GM18526 (cell line): ENCODE measurements around the gene CD34.

Source experiments
- POLR2A ChIP-seq: IDR thresholded peaks from 3 replicates; pipeline ENCODE4 v1.6.1; 2011; ENCODE audit not compliant: insufficient read length; ENCODE audit errors: extremely low read depth

The CD34 gene

DNA sequence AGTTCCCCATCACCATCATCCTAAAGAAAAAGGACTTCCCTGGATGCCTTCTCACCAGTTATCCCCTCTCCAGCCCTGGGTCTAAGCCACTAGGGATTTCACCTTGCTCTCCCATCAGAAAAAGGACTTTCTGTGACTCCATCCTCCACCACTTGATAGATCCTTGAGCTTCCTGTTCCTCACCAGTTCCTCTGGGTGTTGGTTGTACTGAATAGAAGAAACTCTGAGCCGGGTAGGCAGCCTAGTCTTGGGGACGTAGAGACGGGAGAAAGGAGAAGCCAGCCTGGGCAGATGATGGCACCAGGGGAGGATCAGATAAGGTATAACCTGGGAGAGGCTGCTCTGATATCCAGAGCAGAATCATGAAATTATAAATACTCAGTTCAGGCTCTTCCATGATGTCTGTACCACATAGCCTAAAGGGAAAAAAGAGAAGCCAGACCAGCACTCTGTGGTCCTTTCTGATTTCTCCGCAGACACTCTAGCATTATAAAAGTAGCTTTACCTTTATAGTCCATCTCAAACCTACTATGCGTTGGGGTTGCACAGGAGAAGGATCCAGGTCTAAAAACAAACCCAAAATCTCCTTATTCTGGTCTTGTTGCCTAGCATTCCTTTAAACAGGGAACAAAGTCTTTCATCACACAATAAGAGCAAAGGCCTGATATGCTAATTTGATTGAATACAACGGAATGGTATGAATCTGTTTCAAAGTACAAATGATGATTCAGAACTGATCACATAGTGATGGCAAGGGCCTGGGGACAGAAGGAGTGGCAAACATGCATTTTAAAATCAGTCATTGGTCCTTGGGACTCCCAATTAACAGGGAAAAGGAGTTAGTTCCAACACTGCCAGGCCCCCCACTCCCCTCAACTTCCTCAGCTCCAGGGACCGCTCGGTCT is 1.2 kb upstream of the CD34 start:
- no peak for TF ChIP-seq POLR2A

DNA sequence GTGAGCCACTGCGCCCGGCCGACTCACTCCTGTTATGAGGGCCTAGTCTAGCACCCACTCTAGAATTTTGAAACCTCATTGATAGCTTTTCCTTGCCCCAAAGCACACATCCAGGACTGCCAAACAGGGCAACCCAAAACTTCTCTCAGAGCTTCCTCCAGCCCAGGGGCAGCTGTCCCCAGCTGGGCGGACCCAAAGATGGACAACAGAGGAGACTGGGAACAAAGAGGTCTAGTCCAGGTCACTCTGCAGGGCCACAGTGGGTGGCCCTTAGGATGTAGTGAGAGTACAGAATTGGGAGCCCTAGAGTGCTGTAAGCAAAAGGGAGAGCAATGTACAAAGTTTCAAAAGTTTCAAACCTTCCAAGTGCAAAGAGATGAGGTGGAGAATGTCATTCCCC is 1.2 kb downstream of the CD34 start:
- no peak for TF ChIP-seq POLR2A

DNA sequence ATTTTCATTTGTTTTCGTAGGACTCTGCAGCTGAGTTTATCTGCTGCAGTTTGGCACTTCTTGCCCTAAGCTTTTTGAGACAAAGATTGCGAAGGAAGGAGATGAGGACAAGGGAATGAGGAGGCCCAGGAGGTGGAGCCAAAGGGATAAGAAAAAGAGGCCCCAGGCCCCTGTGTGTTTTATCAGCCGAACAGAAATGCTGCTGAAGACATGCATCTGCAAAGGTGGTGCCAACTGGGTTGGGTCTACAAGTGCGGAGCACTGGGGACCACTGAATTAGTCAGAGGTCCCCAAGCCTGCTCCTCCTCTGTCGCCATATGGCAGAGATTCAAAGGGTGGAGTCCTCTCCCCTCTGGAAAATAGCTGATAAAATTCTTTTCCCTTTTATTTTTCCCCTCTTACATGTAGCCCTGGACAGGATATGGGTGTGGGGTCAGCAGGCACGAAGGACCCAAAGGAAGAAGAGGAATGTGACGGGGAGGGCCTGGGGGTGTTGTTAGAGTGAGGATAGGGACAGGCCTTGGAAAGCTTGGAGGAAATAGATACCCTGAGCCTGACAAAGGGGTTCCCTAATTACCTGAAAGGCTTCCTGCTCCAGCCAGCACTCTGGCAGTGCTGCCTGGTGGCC is 2.7 kb downstream of the CD34 start:
- no peak for TF ChIP-seq POLR2A

DNA sequence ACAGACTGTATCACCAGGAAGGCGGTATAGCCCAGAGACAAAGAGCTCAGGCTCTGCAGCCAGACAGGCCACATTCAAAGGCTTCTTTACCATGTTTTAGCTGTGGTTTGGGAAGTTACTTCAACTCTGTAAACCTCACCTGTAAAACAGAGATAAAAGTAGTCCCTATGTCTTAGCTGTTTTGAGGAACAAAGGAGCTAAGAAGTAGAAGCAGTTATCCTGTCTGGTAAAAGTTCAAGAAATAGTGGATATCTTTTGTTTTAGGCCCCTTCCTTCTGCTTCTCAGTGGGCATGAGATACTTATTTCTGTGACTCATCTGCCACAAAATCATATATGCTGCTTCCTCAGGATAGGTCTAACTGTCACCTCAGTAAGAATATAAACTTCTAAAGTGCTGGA is 6.5 kb downstream of the CD34 start:
- no peak for TF ChIP-seq POLR2A

DNA sequence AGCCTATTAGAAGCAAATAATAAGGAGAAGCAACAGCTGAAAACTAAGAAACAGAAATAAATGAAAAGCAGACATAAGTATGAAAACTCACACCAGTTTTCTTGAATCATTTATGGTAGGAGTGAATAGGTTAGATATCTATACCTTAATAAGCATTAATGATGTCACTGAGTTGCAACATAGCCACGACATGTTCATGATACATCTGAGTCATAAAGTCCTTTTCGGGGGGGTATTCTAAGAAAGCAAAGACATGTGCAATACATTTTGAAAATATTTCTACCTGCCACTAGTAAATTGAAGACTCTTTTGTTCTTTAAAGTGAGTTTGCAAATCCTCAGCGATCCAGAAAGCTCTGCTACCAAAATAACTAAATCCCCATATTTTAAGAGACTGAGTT is 7.2 kb downstream of the CD34 start:
- TF ChIP-seq POLR2A = no peak

DNA sequence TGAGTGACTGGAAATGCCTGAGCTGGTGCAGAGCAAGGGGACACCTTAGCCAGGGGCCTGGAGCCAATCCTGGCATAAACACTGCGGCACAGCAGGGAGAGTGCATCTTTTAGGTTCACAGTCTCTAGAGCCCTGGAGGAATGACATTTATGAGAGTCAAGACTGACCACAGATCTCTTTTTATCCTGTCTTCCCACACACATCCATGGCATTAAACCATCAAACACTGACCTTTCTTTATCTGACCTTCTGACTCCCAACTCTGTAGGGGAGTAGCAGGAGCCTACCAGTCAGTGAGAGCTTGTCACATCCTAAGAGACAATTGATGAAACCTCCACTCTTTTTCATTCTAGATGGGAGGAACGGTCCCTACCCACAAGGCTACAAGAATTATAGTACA is 7.9 kb downstream of the CD34 start:
- no peak for TF ChIP-seq POLR2A

DNA sequence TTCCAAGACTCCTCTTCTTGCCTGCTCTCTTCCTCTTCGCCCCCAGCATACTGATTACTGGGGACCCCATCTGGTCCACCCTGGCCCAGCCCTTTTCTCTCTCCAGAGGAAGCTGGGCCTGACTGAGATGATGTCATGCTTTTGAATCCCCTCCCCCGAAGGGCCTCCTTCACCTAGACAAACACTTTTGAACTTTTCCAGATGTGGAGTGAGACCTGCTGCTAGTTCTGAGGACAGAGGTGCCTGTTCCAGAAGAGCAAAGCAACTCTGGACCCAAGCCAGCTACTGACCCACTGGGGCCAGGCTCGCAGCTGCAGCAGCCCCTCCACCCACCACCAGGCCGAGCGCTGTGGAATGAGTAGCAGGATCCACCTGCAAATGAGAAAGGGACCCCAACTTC is 8.4 kb downstream of the CD34 start:
- TF ChIP-seq POLR2A = no peak

DNA sequence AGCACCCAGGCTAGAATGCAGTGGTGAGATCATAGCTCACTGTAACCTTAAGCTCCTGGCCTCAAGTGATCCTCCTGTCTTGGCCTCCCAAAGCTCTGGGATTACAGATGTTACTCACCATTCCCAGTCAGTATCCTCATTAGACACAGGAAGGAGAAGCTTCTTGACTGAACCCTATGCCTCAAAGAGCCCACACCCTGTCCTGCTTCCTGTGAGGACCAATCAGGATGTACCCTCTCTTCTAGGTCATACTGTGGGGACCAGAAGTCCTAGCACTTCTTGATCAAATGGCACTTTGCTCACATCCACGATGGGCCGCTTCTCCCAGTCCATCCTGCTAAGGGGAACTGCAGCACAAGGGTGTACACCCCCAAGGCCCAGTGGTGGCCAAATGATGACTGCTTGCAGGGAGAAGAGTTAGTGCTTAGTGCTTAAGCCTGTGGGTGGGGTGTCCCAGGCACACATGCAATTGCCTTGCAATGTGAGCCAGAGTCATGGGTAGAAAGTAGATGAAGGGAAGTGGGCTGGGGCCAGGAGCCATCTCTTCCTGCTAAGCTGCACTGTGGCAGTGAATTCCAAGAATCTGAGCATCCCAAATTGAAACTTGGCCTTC is 9.8 kb downstream of the CD34 start:
- TF ChIP-seq POLR2A = no peak

DNA sequence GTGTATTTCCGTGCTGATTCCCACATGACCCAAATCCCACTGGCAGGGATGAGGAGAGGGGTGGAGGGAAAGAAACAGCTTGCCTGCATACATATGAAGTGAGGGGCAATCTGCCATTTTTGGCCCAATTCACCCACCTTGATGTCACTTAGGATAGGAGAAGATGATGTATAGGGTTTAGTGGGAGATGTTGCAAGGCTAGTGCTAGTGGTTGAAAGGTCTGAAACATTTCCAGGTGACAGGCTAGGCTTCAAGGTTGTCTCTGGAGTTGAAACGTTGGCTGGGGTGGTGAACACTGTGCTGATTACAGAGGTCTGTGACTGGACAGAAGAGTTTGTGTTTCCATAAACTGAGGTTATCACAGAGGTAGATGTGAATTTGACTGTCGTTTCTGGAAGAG is 12.1 kb downstream of the CD34 start:
- TF ChIP-seq POLR2A = no peak

DNA sequence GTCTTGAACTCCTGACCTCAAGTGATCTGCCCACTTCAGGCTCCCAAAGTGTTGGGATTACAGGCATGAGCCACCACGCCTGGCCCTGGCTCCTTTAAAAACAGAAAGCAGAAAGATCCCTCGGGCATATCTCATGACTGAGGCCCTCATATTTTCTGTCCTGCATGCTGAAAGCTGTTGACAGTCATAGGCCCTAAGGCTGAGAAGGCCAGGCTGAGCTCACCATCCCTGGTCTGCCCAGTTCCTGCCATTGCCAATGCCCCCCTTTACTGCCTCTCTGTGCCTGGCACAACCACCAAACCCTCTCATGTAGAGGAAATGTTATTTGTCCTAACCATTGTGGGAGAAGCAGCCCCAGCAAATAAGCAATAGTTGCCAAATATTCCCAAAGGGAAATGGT is 12.7 kb downstream of the CD34 start:
- TF ChIP-seq POLR2A = no peak

DNA sequence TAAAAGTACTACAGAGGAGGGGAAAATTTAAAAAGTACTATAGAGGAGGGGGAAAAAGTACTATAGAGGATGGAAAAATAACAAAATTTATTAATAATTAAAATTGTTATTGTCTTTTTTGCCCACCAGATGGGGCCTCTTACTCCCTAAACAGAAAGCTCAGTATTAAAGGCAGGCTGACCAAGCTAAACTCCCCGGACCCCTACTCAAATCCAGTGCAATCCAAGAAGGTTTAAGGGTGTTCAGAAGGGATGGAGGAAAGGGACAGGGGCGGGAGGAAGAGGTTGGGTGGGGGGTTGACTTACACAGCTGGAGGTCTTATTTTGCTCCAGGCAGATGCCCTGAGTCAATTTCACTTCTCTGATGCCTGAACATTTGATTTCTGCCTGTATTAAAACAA is 13.7 kb downstream of the CD34 start:
- TF ChIP-seq POLR2A = no peak

DNA sequence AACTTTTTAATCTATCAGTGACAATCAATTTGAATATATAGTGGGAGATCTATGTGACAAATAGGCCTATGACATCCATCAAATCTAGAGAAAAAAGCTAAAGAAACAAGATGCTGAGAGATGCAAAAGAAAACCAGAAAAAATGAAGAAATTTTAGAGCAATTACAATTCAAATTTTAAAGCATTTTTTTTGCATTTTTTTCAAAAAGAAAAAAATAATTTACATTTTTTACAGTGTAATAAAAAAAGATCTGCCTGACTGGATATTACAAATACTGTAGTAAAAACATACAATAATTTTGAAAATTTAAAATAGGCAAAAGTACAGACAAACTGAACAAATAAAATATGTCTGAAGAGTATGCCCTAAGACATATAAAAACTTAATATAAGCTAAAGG is 14.4 kb downstream of the CD34 start:
- TF ChIP-seq POLR2A = no peak

DNA sequence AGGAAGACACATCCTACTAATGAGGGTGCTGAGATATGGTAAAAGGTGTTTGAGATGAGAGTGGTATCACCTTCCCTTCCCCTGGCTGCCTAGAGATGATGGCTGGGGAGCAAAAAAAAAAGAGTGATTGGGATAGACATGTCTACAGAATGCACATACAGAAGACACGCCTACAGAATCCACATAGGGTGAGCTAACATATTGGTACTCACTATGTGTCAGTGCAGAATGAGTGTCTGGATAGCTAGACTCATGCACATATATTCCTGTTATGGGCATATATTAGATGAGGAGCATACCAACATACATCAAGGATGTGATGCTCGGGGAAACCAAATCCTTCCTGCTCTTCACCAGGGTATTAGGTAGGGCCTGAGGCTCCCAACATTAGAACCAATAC is 16.2 kb downstream of the CD34 start:
- no peak for TF ChIP-seq POLR2A

DNA sequence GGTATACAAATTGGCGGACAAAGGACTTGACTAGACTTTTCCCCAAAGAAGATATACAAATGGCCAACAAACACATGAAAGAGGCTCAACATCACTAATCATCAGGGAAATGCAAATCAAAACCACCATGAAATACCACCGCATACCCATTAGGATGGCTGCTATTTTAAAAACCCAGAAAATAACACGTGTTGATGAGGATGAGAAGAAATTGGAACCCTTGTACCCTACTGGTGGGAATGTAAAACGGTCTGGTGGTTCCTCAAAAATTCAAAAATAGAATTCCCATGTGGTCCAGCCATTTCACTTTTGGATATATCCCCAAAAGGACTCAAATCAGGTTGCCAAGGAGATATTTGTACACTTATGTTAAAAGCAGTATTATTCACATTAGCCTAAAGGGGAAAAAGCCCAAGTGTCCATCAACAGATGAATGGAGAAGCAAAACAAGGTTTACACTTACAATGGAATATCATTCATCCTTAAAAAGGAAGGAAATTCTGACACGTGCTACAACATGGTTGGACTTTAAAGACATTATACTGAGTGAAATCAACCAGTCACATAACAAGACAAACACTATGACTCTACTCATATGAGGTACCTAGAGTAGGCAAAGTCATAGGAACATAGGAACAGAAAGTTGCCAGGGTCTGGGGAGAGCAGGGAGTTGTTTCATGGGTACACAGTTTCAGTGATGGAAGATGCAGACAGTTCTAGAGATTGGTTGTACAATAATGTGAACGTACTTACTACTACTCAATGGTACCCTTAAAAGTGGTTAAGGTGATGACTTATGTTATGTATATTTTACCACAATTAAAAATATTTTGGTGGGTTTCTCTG is 17.0 kb downstream of the CD34 start:
- no peak for TF ChIP-seq POLR2A

DNA sequence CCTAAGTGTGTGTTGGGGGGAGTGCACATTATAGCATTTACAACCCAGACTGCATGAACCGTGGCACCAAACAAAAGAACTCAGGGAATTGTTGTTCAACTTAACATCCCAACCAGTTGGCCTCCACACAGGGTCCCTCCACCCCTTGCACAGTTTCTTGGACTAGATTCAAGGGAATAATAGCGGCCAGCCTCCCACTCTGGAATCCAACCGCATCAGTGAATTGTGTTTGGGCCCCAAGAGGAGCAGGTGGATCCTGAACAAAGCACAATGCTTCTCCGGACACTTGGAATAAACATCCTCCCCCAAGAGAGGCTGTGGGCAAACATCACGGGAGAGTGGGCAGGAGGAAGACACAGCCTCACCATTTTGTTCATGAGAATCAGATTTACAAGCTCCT is 18.2 kb downstream of the CD34 start:
- no peak for TF ChIP-seq POLR2A
